ENCODE results near the gene REXO4. TPM values are rescaled to one million over a fixed set of nuclear protein-coding genes. Genes with fewer than 3 reads are reported as not detected.
A peak's percentile ranks its signal among the peaks of the same experiment; 100 is the strongest.

Gene REXO4
- total and polyA plus RNA-seq, 2 of the 8 experiments (the other 6 are each of a cell fraction or from before 2014, with no cell fraction given), result 19.1 to 38.3 TPM

DNA sequence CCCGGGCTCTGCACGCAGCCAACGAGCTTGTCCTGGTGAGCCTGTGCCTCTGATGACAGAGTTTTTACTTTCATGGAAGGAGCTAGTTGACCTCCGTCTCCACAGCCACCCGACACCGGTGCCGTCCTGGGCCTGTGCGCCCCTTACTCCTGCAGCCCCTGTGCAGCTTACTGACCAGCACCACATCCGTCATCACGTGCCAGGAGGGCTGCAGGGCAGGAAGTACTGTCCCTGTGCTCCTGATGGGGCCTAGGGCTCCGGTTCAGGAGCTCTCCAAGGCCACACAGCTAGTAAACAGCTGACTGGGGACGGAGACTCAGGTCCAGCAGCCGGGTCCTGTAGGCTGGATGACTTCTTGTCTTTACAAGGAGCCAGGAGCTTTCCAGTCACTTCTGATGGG lies 31.5 kb downstream of the REXO4 start:
- no peak overlapping the region for H3K18ac ChIP-seq (ENCODE audit: extremely low read depth, low read length)
- no peak overlapping the region for H2BK20ac ChIP-seq (ENCODE audit: low read length)
- H3K4me3 ChIP-seq (ENCODE audit: extremely low read depth in 1 of 4, insufficient read depth in 2 of 4, low read depth in 3 of 4, low read length in 4 of 4), result no peak overlapping the region
- no peak overlapping the region for H3K23ac ChIP-seq (ENCODE audit: insufficient read length)
- H3K79me2 ChIP-seq (ENCODE audit: control insufficient read depth in 1 of 2, insufficient read depth in 2 of 2, low read length in 2 of 2), result no peaks in the 10 kb centered on the region
- peaks cover 4 to 15% of the 10 kb centered on the region in 2 experiments; a peak in 3 of 4 replicates for H3K9me3 ChIP-seq (ENCODE audit: insufficient read depth in 2 of 2, low read depth in 1 of 2, low read length in 1 of 2)
- no peak overlapping the region for H3K27ac ChIP-seq (ENCODE audit: low read depth, low read length)
- H4K5ac ChIP-seq (ENCODE audit: insufficient read length, low read depth, low read length), result no peak overlapping the region
- no peaks in the 10 kb centered on the region for H3K79me1 ChIP-seq (ENCODE audit: low read depth, low read length)
- H2BK12ac ChIP-seq (ENCODE audit: low read depth, low read length), result no peak overlapping the region
- ChIA-PET POLR2A (ENCODE audit: partially characterized antibody) (interaction anchor here (0.8 to 1.9 kb wide), 8 partner anchors 9 to 85 kb away, joined by 3 to 7 read pairs (median 4); partner anchors contain the start of genes ADAMTS13, SURF1 and SURF2), CTCF (ENCODE audit: partially characterized antibody) (interaction anchor here (0.6 to 4.7 kb wide), 9 partner anchors 10 to 70 kb away, joined by 3 to 52 read pairs (median 3); no protein-coding TSS in a partner anchor)
- H2AK5ac ChIP-seq (ENCODE audit: low read depth, low read length), result no peak overlapping the region
- no peak overlapping the region for H3K4ac ChIP-seq (replicated peaks; ENCODE audit: insufficient read length, low read depth, low read length)
- FAIRE-seq (no peak), DNase-seq (ENCODE audit: low read depth in 1 of 2, low spot score in 2 of 2) (no peak)
- no peak overlapping the region for H4K8ac ChIP-seq (ENCODE audit: extremely low read depth, insufficient read depth, low read length)
- H4K91ac ChIP-seq (replicated peaks; ENCODE audit: insufficient read length, low read length), result no peak overlapping the region
- H3K14ac ChIP-seq (ENCODE audit: insufficient read length), result no peak overlapping the region
- no peak overlapping the region for H3K4me2 ChIP-seq (ENCODE audit: insufficient read depth in 1 of 2, low read depth in 2 of 2, low read length in 2 of 2)
- H2BK120ac ChIP-seq (replicated peaks; ENCODE audit: low read depth, low read length), result no peak overlapping the region
- 0 out of 7 replicates have a peak overlapping the region, but pooled peaks of 1 of the 4 experiments have one; percentile 21 for H3K9ac ChIP-seq (replicated peaks in 1 of 4; ENCODE audit: extremely low read depth in 1 of 4, low read depth in 3 of 4, low read length in 3 of 4)
- peaks cover 0 to 15% of the 10 kb centered on the region in 2 experiments for H4K20me1 ChIP-seq (replicated peaks in 1 of 2; ENCODE audit: control insufficient read depth in 1 of 2, insufficient read depth in 2 of 2, low read length in 2 of 2)
- peaks cover 0 to 2% (median 0%) of the 10 kb centered on the region in 4 experiments; a peak in 2 of 7 replicates for H3K27me3 ChIP-seq (replicated peaks in 1 of 4; ENCODE audit: control insufficient read depth in 3 of 4, extremely low read depth in 1 of 4, insufficient read depth in 3 of 4, low read length in 3 of 4)
- TF ChIP-seq KDM5A (IDR thresholded peaks at IDR 0.05; ENCODE audit: low read length) (no peak), POLR2A (IDR thresholded peaks at IDR 0.05; ENCODE audit: control extremely low read depth in 1 of 2, low read depth in 2 of 2, low read length in 2 of 2) (no peak), JUN (IDR thresholded peaks at IDR 0.05; ENCODE audit: low read depth, low read length) (no peak)
- H2BK15ac ChIP-seq (ENCODE audit: low read length), result no peak overlapping the region
- H2BK5ac ChIP-seq (ENCODE audit: low read depth, low read length), result no peak overlapping the region
- no peak overlapping the region for H3K56ac ChIP-seq (replicated peaks; ENCODE audit: insufficient read length, low read depth, low read length)
- no peaks in the 10 kb centered on the region; a peak in 1 of 8 replicates for H3K36me3 ChIP-seq (ENCODE audit: control insufficient read depth in 2 of 4, insufficient read depth in 4 of 4, low read length in 3 of 4)
- 86% methylated on average over 13 of the region's 13 CpGs; no CpG with 5 or more reads in 1 of the 2 experiments for WGBS, 2 experiments (ENCODE audit: extremely low coverage in 1 of 2, insufficient coverage in 1 of 2, insufficient read length in 1 of 2, insufficient replicate concordance in 2 of 2, low coverage in 1 of 2, low lambda C conversion rate in 2 of 2, missing lambda C conversion rate in 1 of 2)
- H2AFZ ChIP-seq (ENCODE audit: low read length), result no peak overlapping the region
- peaks cover 16% of the 10 kb centered on the region; the same call in 1 of the 2 replicates for H3K23me2 ChIP-seq (ENCODE audit: low read depth, low read length)
- H3K4me1 ChIP-seq (replicated peaks in 1 of 4; ENCODE audit: control insufficient read depth in 3 of 4, insufficient read depth in 4 of 4, low read length in 3 of 4), result no peaks in the 10 kb centered on the region; a peak in 1 of 7 replicates

All from H1 (cell line).